EH (cell line): ENCODE measurements around the gene EEF2K.
"Not testable (repeated sequence)": the region's sequence is repeated elsewhere in the genome, so short reads cannot be mapped to it uniquely, and the experiment has no call there.

ENCODE experiments used
- DNase-seq: peaks from one replicate; pipeline ENCODE4 v3.0.0-alpha.2; 2015; ENCODE audit warnings: low read depth

EEF2K gene

GRCh38 chr16:22213236-22213635, 7.2 kb downstream of the EEF2K start:
- no peak for DNase-seq

GRCh38 chr16:22213801-22214200, 7.7 kb downstream of the EEF2K start:
- DNase-seq, result no peak

GRCh38 chr16:22214402-22214801, 8.3 kb downstream of the EEF2K start:
- DNase-seq, result no peak

GRCh38 chr16:22214889-22215288, 8.8 kb downstream of the EEF2K start:
- no peak for DNase-seq

GRCh38 chr16:22216191-22216831, 10.2 kb downstream of the EEF2K start:
- peak; percentile 47 for DNase-seq

- DNase-seq, result not testable (repeated sequence)
Observed at GRCh38 chr16:22216832-22217225, 10.8 kb downstream of the EEF2K start.

GRCh38 chr16:22217890-22218730, 12.0 kb downstream of the EEF2K start:
- DNase-seq, result no peak

GRCh38 chr16:22219389-22220068, 13.5 kb downstream of the EEF2K start:
- no peak for DNase-seq

GRCh38 chr16:22220069-22220440, 14.0 kb downstream of the EEF2K start:
- DNase-seq, result peak; percentile 58

- no peak for DNase-seq
Observed at GRCh38 chr16:22220714-22221113, 14.6 kb downstream of the EEF2K start.

- no peak for DNase-seq
Observed at GRCh38 chr16:22222006-22222405, 15.9 kb downstream of the EEF2K start.

GRCh38 chr16:22222998-22223397, 16.9 kb downstream of the EEF2K start:
- no peak for DNase-seq

- DNase-seq, result no peak
Observed at GRCh38 chr16:22225060-22225459, 19.0 kb downstream of the EEF2K start.

GRCh38 chr16:22229889-22230288, 23.8 kb downstream of the EEF2K start:
- no peak for DNase-seq

- peak; percentile 18 for DNase-seq
Observed at GRCh38 chr16:22232277-22233036, 26.4 kb downstream of the EEF2K start.

GRCh38 chr16:22233037-22233372, 26.9 kb downstream of the EEF2K start:
- no peak for DNase-seq

GRCh38 chr16:22235839-22236745, 30.0 kb downstream of the EEF2K start:
- DNase-seq, result no peak

GRCh38 chr16:22239131-22239805, 33.2 kb downstream of the EEF2K start:
- DNase-seq, result no peak

GRCh38 chr16:22240023-22240710, 34.1 kb downstream of the EEF2K start:
- peak; percentile 18 for DNase-seq

- peak; percentile 6 for DNase-seq
Observed at GRCh38 chr16:22250522-22250921, 44.4 kb downstream of the EEF2K start.
